HFFc6 (cell line): ENCODE measurements around the gene AHDC1. TPM values are rescaled to one million over a fixed set of nuclear protein-coding genes. Genes with fewer than 3 reads are reported as not detected.
"Not testable (repeated sequence)": the region's sequence is repeated elsewhere in the genome, so short reads cannot be mapped to it uniquely, and the experiment has no call there.

Experiments used
- DNase-seq: peaks from one replicate; pipeline ENCODE4 v3.0.0-alpha.2; 2018
- H3K27ac Mint-ChIP-seq: 2 replicates; pipeline ENCODE4 v1.8.0; 2020; ENCODE audit warnings: mild to moderate bottlenecking, mixed read lengths
- H3K27me3 Mint-ChIP-seq: 2 replicates; pipeline ENCODE4 v1.8.0; 2021; ENCODE audit warnings: mild to moderate bottlenecking, moderate library complexity, mixed read lengths; ENCODE audit not compliant: insufficient read depth
- H3K36me3 Mint-ChIP-seq: 2 replicates; pipeline ENCODE4 v1.8.0; 2021; ENCODE audit warnings: low read depth, mixed read lengths
- H3K4me1 Mint-ChIP-seq: 2 replicates; pipeline ENCODE4 v1.8.0; 2020; ENCODE audit warnings: low read depth, mixed read lengths
- H3K4me3 Mint-ChIP-seq: 2 replicates; pipeline ENCODE4 v1.8.0; 2020; ENCODE audit warnings: mild to moderate bottlenecking, moderate library complexity, mixed read lengths
- H3K9me3 Mint-ChIP-seq: 2 replicates; pipeline ENCODE4 v1.8.0; 2020; ENCODE audit warnings: mild to moderate bottlenecking, mixed read lengths
- total RNA-seq, 6 experiments: library from RNA; stranded (reverse); fragmentation: NEBNext Ultra II Directional; extraction: Animal tissue kit (Norgen Biotek cat#: 25700); gene quantifications; 2 replicates in 1 of 6; 3 replicates in 5 of 6; pipeline ENCODE4 v1.2.3, GENCODE V29; 2021
- TF ChIP-seq, protein P1 (sequence below): fragments of 200-600 bp; sonication (generic); IDR thresholded peaks from 2 replicates; pipeline ENCODE4 v1.5.0; 2021; ENCODE audit warnings: antibody characterized with exemption, mild to moderate bottlenecking

Gene AHDC1
- total RNA-seq, 6 experiments from 2014 or later, result 30.7 to 53.2 (median 34.7) TPM

DNA sequence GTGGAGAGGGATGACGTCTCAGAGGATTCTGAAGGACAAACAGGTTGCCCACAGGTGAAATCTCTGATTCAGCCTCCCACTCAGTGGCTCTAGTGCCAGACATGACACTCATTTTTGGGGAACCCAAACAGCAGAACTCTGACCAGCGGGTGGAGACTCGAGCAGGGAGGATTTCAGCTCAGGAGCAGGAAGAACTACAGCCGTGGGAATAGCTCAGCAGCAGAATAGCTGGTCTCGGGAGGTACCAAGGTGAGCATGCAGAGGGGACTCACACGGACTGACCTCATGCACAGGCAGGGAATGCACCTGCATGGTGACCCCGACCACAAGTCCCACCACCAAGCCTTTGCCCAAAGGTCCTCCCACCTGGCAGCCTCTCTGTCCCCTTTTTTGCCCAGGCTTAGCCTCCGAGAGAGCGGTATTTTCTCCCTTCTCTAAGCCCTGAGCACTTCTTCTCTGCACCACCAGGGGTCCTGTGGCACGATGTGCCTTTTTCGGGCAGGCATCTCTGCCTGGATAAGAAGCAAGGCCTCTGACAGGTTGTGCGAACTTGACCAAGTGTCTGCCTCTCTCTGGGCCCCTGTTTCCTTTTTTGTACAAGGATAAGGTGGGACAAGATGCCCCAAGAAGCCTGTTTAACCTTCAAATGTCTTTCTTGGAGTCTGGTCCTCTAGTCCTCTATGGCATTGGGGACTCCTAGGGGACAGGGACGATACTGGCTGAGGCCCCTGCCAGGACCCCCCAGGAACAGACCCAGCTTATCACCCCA lies 39.8 kb upstream of the AHDC1 start:
- Mint-ChIP-seq H3K9me3 (no peaks in the 10 kb centered on the region), H3K4me1 (no peaks in the 10 kb centered on the region), H3K27ac (no peak overlapping the region), H3K4me3 (no peak overlapping the region), H3K27me3 (peaks cover 6% of the 10 kb centered on the region; the same call in 1 of the 2 replicates), H3K36me3 (no peaks in the 10 kb centered on the region)
- TF ChIP-seq, protein P1, sequence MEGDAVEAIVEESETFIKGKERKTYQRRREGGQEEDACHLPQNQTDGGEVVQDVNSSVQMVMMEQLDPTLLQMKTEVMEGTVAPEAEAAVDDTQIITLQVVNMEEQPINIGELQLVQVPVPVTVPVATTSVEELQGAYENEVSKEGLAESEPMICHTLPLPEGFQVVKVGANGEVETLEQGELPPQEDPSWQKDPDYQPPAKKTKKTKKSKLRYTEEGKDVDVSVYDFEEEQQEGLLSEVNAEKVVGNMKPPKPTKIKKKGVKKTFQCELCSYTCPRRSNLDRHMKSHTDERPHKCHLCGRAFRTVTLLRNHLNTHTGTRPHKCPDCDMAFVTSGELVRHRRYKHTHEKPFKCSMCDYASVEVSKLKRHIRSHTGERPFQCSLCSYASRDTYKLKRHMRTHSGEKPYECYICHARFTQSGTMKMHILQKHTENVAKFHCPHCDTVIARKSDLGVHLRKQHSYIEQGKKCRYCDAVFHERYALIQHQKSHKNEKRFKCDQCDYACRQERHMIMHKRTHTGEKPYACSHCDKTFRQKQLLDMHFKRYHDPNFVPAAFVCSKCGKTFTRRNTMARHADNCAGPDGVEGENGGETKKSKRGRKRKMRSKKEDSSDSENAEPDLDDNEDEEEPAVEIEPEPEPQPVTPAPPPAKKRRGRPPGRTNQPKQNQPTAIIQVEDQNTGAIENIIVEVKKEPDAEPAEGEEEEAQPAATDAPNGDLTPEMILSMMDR, result peak; percentile 84
- DNase-seq, result peak; percentile 48

DNA sequence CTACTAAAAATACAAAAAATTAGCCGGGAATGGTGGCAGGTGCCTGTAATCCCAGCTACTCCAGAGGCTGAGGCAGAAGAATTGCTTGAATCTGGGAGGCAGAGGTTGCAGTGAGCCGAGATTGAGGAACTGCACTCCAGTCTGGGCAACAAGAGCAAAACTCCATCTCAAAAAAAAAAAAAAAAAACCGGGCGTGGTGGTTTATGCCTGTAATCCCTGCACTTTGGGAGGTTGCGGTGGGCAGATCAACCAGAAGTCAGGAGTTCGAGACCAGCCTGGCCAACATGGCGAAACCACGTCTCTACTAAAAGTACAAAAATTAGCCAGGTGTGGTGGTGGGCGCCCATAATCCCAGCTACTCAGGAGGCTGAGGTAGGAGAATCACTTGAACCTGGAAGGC lies 36.6 kb upstream of the AHDC1 start:
- not testable (repeated sequence) for H3K36me3 Mint-ChIP-seq, DNase-seq, H3K9me3 Mint-ChIP-seq, H3K27me3 Mint-ChIP-seq, H3K27ac Mint-ChIP-seq, H3K4me3 Mint-ChIP-seq, H3K4me1 Mint-ChIP-seq

DNA sequence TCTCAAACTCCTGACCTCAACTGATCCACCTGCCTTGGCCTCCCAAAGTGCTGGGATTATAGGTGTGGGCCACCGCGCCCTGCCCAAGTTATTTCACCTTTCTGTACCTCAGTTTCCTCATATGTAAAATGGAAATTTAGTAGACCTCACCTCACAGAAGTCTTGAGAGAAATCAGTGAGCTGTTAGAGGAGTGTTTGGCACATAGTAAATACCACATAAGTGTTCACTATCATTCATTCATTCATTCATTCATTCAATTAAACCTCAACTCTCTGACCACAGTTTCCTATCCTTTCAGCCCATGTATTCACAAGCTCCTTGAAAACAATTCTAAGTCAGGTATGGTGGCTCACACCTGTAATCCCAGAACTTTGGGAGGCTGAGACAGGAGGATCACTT lies 34.9 kb upstream of the AHDC1 start:
- H3K4me3 Mint-ChIP-seq, result no peak overlapping the region
- H3K9me3 Mint-ChIP-seq, result no peaks in the 10 kb centered on the region
- no peak for DNase-seq
- no peak overlapping the region for H3K27ac Mint-ChIP-seq
- no peaks in the 10 kb centered on the region for H3K36me3 Mint-ChIP-seq
- peaks cover 17% of the 10 kb centered on the region for H3K27me3 Mint-ChIP-seq
- H3K4me1 Mint-ChIP-seq, result no peaks in the 10 kb centered on the region
- TF ChIP-seq, protein P1, result no peak

DNA sequence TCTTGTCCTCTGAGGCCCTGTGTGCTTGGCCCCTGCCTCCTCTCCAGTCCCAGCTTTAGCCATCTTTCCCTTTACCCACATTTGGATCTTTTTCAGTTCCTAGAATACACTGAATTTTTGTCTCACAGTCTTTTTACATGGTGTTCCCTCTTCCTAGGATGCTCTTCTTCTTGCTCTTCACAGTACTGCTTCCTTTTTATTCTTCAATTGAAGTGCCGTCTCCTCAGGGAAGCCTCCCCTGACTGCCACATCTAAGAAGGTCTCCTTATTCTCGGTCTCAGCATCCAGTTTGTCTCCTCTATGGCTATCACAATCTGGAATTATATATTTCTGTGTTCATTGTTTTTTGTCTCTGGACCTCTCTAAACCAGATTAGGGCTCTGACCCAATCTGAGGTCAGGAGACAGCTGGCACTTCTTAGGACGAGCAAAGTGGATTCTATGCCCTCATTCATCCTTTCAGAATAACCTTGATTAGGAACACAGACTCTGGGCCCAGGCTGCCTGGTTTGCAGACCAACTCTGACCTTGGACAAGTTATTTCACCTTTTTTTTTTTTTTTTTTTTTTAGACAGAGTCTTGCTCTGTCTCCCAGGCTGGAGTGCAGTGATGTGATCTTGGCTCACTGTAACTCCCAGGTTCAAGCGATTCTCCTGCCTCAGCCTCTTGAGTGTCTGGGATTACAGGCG lies 34.2 kb upstream of the AHDC1 start:
- DNase-seq, result no peak
- no peak overlapping the region for H3K27ac Mint-ChIP-seq
- H3K9me3 Mint-ChIP-seq, result no peaks in the 10 kb centered on the region
- H3K4me3 Mint-ChIP-seq, result no peak overlapping the region
- TF ChIP-seq, protein P1, result no peak
- H3K4me1 Mint-ChIP-seq, result no peaks in the 10 kb centered on the region
- no peaks in the 10 kb centered on the region for H3K36me3 Mint-ChIP-seq
- H3K27me3 Mint-ChIP-seq, result peaks cover 22% of the 10 kb centered on the region

DNA sequence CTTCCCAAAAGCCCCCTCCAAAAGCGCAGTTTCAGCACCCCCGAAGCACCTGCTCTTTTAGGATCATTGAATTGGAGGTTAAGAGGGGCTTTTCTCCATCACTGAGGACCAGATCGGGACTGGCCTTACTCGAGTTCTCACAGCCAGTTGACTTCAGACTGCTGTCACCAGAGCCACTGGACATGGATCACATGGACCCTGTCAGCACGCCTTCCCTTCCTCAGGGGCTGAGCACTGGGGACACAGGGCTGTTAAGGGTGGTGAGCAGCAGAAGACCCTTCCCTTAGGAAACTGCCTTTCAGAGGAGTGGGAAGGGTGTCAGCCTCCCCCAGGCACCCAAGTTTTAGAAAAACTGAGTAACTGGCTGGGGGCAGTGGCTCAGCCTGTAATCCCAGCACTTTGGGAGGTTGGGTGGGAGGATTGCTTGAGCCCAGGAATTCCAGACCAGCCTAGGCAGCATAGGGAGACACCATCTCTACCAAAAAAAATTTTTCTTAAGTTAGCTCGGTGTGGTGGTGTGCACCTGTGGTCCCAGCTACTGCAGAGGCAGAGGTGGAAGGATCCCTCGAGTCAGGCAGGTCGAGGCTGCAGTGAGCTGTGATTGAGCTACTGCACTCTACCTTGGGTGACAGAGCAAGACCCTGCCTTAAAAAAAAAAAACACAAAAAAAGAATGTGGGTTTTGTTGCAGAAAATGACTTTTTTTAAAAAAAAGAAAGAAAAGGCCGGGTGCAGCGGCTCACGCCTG lies 31.6 kb upstream of the AHDC1 start:
- no peak overlapping the region for H3K4me3 Mint-ChIP-seq
- H3K27me3 Mint-ChIP-seq, result peaks cover 19% of the 10 kb centered on the region
- DNase-seq, result no peak
- TF ChIP-seq, protein P1, result no peak
- H3K4me1 Mint-ChIP-seq, result peaks cover 11% of the 10 kb centered on the region
- no peaks in the 10 kb centered on the region for H3K9me3 Mint-ChIP-seq
- H3K27ac Mint-ChIP-seq, result no peak overlapping the region
- H3K36me3 Mint-ChIP-seq, result no peaks in the 10 kb centered on the region
